ENCODE measurements around the gene CPOX. TPM values are rescaled to one million over a fixed set of nuclear protein-coding genes. Genes with fewer than 3 reads are reported as not detected.
"Not testable (repeated sequence)": the region's sequence is repeated elsewhere in the genome, so short reads cannot be mapped to it uniquely, and the experiment has no call there.

CPOX gene
- total and polyA plus RNA-seq, 2 experiments from 2014 or later, result 13.3 to 38.3 TPM

DNA sequence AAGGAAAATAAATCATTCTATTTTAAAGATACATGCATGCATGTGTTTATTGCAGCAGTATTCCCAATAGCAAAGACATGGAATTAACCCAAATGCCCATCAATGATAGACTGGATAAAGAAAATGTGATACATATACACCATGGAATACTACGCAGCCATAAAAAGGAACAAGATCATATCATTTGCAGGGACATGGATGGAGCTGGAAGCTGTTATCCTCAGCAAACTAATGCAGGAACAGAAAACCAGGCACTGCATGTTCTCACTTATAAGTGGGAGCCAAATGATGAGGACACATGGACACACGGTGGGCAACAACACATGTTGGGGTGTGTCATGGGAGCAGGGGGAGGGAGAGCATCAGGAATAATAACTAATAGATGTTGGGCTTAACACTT lies 33.6 kb downstream of the CPOX start:
- not testable (repeated sequence) for H3K27ac Mint-ChIP-seq; H3K36me3 ChIP-seq (ENCODE audit: insufficient read depth); H3F3A ChIP-seq (replicated peaks; ENCODE audit: low read depth); H3K9me3 Mint-ChIP-seq; H3K27ac ChIP-seq (ENCODE audit: low read depth); H3K9me2 ChIP-seq (ENCODE audit: insufficient read depth); H4K20me1 ChIP-seq (replicated peaks; ENCODE audit: insufficient read depth); DNase-seq (ENCODE audit: low spot score); H3K4me3 ChIP-seq; H3K27me3 ChIP-seq (ENCODE audit: insufficient read depth); H3K4me1 Mint-ChIP-seq; H3K36me3 Mint-ChIP-seq (ENCODE audit: low read depth); ATAC-seq; H3K4me2 ChIP-seq; H3K79me2 ChIP-seq (replicated peaks; ENCODE audit: insufficient read depth); H3K4me1 ChIP-seq (ENCODE audit: insufficient read depth); H2AFZ ChIP-seq; H3K27me3 Mint-ChIP-seq (ENCODE audit: insufficient read depth, low read depth, poor library complexity); H3K4me3 Mint-ChIP-seq

- Histone ChIP-seq H3K27ac (ENCODE audit: low read depth) (no peak overlapping the region), H3K27me3 (ENCODE audit: insufficient read depth) (no peaks in the 10 kb centered on the region), H3K4me2 (no peak overlapping the region), H3K9me2 (ENCODE audit: insufficient read depth) (no peaks in the 10 kb centered on the region), H3K4me1 (ENCODE audit: insufficient read depth) (no peaks in the 10 kb centered on the region), H3K79me2 (replicated peaks; ENCODE audit: insufficient read depth) (no peaks in the 10 kb centered on the region), H3F3A (replicated peaks; ENCODE audit: low read depth) (no peaks in the 10 kb centered on the region), H2AFZ (no peak overlapping the region), H4K20me1 (replicated peaks; ENCODE audit: insufficient read depth) (no peaks in the 10 kb centered on the region), H3K36me3 (ENCODE audit: insufficient read depth) (no peaks in the 10 kb centered on the region), H3K4me3 (no peak overlapping the region)
- no peaks in the 10 kb centered on the region for H3K4me1 Mint-ChIP-seq
- H3K36me3 Mint-ChIP-seq (ENCODE audit: low read depth), result no peaks in the 10 kb centered on the region
- ATAC-seq (no peak), DNase-seq (ENCODE audit: low spot score) (no peak)
- no peak overlapping the region for H3K27ac Mint-ChIP-seq
- H3K4me3 Mint-ChIP-seq, result no peak overlapping the region
- peaks cover 2% of the 10 kb centered on the region for H3K27me3 Mint-ChIP-seq (ENCODE audit: insufficient read depth, low read depth, poor library complexity)
- no peaks in the 10 kb centered on the region; the same call in 2 of the 3 replicates for H3K9me3 Mint-ChIP-seq
- TF ChIP-seq ZNF462 (CRISPR knock-in tag; IDR thresholded peaks at IDR 0.05), result no peak
- TF ChIP-seq JUNB (IDR thresholded peaks at IDR 0.05; ENCODE audit: unreplicated experiment), result no peak
- TF ChIP-seq EZH2phosphoT487 (IDR thresholded peaks at IDR 0.05; ENCODE audit: unreplicated experiment), result no peak
- TF ChIP-seq POLR2AphosphoS5 (IDR thresholded peaks at IDR 0.05; ENCODE audit: low read depth), result no peak
- TF ChIP-seq ZNF114 (CRISPR knock-in tag; IDR thresholded peaks at IDR 0.05), result no peak
- no peak for TF ChIP-seq NANOG (IDR thresholded peaks at IDR 0.05; ENCODE audit: borderline replicate concordance)
- no peak for TF ChIP-seq STAT1 (IDR thresholded peaks at IDR 0.05; ENCODE audit: unreplicated experiment)
- TF ChIP-seq, protein P1, sequence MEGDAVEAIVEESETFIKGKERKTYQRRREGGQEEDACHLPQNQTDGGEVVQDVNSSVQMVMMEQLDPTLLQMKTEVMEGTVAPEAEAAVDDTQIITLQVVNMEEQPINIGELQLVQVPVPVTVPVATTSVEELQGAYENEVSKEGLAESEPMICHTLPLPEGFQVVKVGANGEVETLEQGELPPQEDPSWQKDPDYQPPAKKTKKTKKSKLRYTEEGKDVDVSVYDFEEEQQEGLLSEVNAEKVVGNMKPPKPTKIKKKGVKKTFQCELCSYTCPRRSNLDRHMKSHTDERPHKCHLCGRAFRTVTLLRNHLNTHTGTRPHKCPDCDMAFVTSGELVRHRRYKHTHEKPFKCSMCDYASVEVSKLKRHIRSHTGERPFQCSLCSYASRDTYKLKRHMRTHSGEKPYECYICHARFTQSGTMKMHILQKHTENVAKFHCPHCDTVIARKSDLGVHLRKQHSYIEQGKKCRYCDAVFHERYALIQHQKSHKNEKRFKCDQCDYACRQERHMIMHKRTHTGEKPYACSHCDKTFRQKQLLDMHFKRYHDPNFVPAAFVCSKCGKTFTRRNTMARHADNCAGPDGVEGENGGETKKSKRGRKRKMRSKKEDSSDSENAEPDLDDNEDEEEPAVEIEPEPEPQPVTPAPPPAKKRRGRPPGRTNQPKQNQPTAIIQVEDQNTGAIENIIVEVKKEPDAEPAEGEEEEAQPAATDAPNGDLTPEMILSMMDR (conservative IDR thresholded peaks at IDR 0.05; ENCODE audit: low read depth in 2 of 2), result no peak
- TF ChIP-seq ZNF331 (CRISPR knock-in tag; IDR thresholded peaks at IDR 0.05; ENCODE audit: low read depth), result no peak
- TF ChIP-seq EZH2 (IDR thresholded peaks at IDR 0.05; ENCODE audit: low read depth, unreplicated experiment), result no peak
- no peak for TF ChIP-seq CREB1 (CRISPR knock-in tag; IDR thresholded peaks at IDR 0.05; ENCODE audit: low read depth)
Measured at GRCh38 chr3:98558100-98558827, 35.1 kb downstream of the CPOX start.

All from GM23338 (cell line).